SU-DHL-6 (cell line): ENCODE measurements around the gene FOCAD.

Source experiments
- H2AFZ ChIP-seq: fragments of 200-600 bp; sonication (generic); 2 replicates; pipeline ENCODE4 v1.6.1; 2014; ENCODE audit warnings: low read depth, mild to moderate bottlenecking, moderate library complexity, mixed read lengths, antibody characterized with exemption, low read length; ENCODE audit not compliant: severe bottlenecking
- H3F3A ChIP-seq: fragments of 200-600 bp; shearing (Covaris generic); 2 replicates; pipeline ENCODE4 v1.6.0; 2016; ENCODE audit warnings: antibody characterized with exemption, mild to moderate bottlenecking; ENCODE audit not compliant: insufficient read depth
- H3K27ac ChIP-seq: fragments of 200-600 bp; sonication (generic); 2 replicates; pipeline ENCODE4 v1.5.1; 2016; ENCODE audit warnings: low read depth, mild to moderate bottlenecking, low read length, moderate library complexity, mixed read lengths
- H3K27me3 ChIP-seq: fragments of 200-600 bp; sonication (generic), shearing (Covaris generic); 2 replicates; pipeline ENCODE4 v1.6.0; 2014; ENCODE audit warnings: mild to moderate bottlenecking, low read length
- H3K36me3 ChIP-seq: fragments of 200-600 bp; sonication (generic); 2 replicates; pipeline ENCODE4 v1.6.1; 2014; ENCODE audit warnings: mild to moderate bottlenecking, low read length, mixed read lengths
- H3K4me2 ChIP-seq: fragments of 300-600, 200-600 bp; shearing (Covaris generic), sonication (generic); 2 replicates; pipeline ENCODE4 v1.6.0; 2014; ENCODE audit warnings: low read length, low read depth, mild to moderate bottlenecking; ENCODE audit not compliant: poor library complexity, severe bottlenecking
- H3K4me3 ChIP-seq: fragments of 200-600 bp; sonication (generic); 2 replicates; pipeline ENCODE4 v1.5.1; 2014; ENCODE audit warnings: antibody characterized with exemption, low read length, mild to moderate bottlenecking, mixed read lengths; ENCODE audit not compliant: insufficient read depth, poor library complexity, severe bottlenecking
- H3K79me2 ChIP-seq: fragments of 200-600 bp; sonication (generic); 2 replicates; pipeline ENCODE4 v1.6.1; 2014; ENCODE audit warnings: mild to moderate bottlenecking, low read length, moderate library complexity; ENCODE audit not compliant: insufficient read depth
- H3K9ac ChIP-seq: fragments of 200-600 bp; sonication (generic); 2 replicates; pipeline ENCODE4 v1.7.0; 2014; ENCODE audit warnings: mild to moderate bottlenecking, low read length
- H3K9me2 ChIP-seq: fragments of 200-600 bp; sonication (generic); replicated peaks from 2 replicates; pipeline ENCODE4 v1.6.1; 2014; ENCODE audit warnings: low read length; ENCODE audit not compliant: insufficient read depth
- H3K9me3 ChIP-seq: fragments of 200-600 bp; sonication (generic); 2 replicates; pipeline ENCODE4 v1.6.1; 2014; ENCODE audit warnings: low read length, mixed read lengths; ENCODE audit not compliant: insufficient read depth
- H4K20me1 ChIP-seq: fragments of 200-600 bp; sonication (generic); 2 replicates; pipeline ENCODE4 v1.6.1; 2014; ENCODE audit warnings: low read depth, mild to moderate bottlenecking, antibody characterized with exemption, low read length, moderate library complexity, mixed read lengths
- EZH2phosphoT487 ChIP-seq: fragments of 200-600 bp; sonication (generic), shearing (Covaris generic); conservative IDR thresholded peaks from 2 replicates; pipeline ENCODE4 v1.6.1; 2018; ENCODE audit warnings: mild to moderate bottlenecking, antibody characterized with exemption, low read length, moderate library complexity, mixed read lengths
- TF ChIP-seq, protein P1 (sequence below): fragments of 200-600 bp; sonication (generic); IDR thresholded peaks from one replicate; pipeline ENCODE4 v1.5.1; 2017; ENCODE audit warnings: antibody characterized with exemption, mild to moderate bottlenecking, low read length, moderate library complexity; ENCODE audit not compliant: insufficient read depth, poor library complexity, severe bottlenecking

FOCAD gene

DNA sequence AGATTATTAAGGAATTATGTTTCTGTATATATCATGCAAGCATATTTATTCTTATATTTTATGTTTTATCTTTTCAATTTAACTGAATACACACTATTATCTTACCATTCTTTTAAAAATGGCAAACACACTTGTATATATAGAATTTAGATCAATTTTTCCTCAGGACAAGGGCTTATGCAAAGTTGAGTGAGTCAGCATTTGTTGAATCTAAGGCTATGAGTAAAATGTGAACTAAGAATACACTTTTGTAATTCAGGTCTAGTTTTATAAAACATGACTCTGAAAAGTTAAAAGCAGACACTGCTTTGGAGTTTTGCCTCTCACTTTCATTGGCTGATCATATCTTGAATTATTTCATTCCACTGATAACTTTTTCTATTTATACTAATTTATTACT is 127.8 kb downstream of the FOCAD start:
- H3K9me3 ChIP-seq, result no peaks in the 10 kb centered on the region
- H3K27ac ChIP-seq, result no peak overlapping the region
- no peaks in the 10 kb centered on the region for H3K79me2 ChIP-seq
- TF ChIP-seq, protein P1, sequence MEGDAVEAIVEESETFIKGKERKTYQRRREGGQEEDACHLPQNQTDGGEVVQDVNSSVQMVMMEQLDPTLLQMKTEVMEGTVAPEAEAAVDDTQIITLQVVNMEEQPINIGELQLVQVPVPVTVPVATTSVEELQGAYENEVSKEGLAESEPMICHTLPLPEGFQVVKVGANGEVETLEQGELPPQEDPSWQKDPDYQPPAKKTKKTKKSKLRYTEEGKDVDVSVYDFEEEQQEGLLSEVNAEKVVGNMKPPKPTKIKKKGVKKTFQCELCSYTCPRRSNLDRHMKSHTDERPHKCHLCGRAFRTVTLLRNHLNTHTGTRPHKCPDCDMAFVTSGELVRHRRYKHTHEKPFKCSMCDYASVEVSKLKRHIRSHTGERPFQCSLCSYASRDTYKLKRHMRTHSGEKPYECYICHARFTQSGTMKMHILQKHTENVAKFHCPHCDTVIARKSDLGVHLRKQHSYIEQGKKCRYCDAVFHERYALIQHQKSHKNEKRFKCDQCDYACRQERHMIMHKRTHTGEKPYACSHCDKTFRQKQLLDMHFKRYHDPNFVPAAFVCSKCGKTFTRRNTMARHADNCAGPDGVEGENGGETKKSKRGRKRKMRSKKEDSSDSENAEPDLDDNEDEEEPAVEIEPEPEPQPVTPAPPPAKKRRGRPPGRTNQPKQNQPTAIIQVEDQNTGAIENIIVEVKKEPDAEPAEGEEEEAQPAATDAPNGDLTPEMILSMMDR, result no peak
- no peak for TF ChIP-seq EZH2phosphoT487
- H4K20me1 ChIP-seq, result no peaks in the 10 kb centered on the region
- H3K4me3 ChIP-seq, result no peak overlapping the region
- no peaks in the 10 kb centered on the region for H3F3A ChIP-seq
- H3K36me3 ChIP-seq, result no peaks in the 10 kb centered on the region
- no peaks in the 10 kb centered on the region for H3K9me2 ChIP-seq
- H3K4me2 ChIP-seq, result no peak overlapping the region
- no peak overlapping the region for H2AFZ ChIP-seq
- H3K27me3 ChIP-seq, result no peaks in the 10 kb centered on the region
- no peak overlapping the region for H3K9ac ChIP-seq

DNA sequence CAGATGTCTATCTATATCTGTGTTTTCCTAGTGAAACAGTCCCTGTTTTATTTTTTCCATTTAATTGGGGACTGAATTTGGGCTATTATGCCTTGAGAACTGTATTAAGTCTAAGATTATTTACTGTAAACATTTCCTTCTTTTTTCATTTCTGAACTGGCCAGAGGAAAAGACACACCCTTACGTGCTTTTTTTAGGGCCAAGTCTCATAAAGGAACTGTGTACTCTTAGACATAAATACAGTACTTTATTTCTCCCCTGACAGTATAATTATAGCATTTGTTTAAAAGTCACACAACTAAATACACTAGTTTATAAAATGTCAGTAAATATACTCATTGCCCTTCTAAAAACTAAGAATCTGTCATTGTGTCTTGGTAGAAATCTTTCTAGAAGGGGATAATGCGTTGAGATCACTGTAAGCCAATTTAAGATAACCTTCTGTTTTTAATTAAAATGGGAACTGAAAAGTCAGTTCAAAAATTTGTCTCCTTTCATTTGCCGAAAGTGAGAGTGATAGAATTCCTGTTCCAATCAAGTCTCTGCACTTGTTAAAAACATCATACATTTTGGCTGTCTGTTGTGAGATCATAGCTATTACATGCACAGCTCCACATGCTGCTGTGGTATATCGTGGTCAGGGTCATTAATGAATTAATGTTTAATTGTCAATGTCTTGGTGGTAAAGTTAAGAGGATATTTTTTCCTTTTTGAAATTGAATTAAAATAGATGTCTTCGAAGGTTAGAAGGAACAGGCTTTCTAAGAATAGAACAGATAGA is 132.1 kb downstream of the FOCAD start:
- TF ChIP-seq, protein P1, result no peak
- no peak for TF ChIP-seq EZH2phosphoT487
- Histone ChIP-seq H3K79me2 (no peaks in the 10 kb centered on the region), H3K27me3 (no peaks in the 10 kb centered on the region), H2AFZ (no peak overlapping the region), H4K20me1 (no peaks in the 10 kb centered on the region), H3K36me3 (no peaks in the 10 kb centered on the region), H3K9me2 (no peaks in the 10 kb centered on the region), H3K9me3 (no peaks in the 10 kb centered on the region), H3K4me2 (no peak overlapping the region), H3K4me3 (no peak overlapping the region), H3F3A (no peaks in the 10 kb centered on the region), H3K27ac (no peak overlapping the region), H3K9ac (no peak overlapping the region)

DNA sequence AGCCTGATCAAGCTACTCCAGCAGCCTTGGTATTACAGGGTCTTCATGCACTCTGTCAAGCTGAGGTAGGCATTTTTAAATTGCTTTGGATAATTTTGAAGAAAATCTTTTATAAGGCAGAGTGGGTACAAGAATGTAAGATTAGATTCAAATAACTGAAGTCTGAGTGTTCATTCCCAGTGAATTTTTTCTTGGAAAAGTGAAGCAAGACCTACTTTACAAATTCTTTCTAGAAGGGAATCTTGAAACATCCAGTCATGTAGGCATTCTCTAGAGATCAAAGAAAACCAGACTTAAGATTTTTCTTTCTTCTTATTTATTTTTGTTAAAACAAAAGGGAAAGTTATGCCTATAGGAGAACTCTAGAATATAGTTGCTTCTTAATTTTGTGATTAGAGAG is 139.0 kb downstream of the FOCAD start:
- Histone ChIP-seq H3K9me2 (no peaks in the 10 kb centered on the region), H3K36me3 (no peaks in the 10 kb centered on the region), H3F3A (no peaks in the 10 kb centered on the region), H3K79me2 (no peaks in the 10 kb centered on the region), H3K27ac (no peak overlapping the region), H3K4me3 (no peak overlapping the region), H3K27me3 (no peaks in the 10 kb centered on the region), H3K9ac (no peak overlapping the region), H3K4me2 (no peak overlapping the region), H2AFZ (no peak overlapping the region), H3K9me3 (no peaks in the 10 kb centered on the region), H4K20me1 (no peaks in the 10 kb centered on the region)
- TF ChIP-seq EZH2phosphoT487, result no peak
- TF ChIP-seq, protein P1, result no peak
